Brain microvascular endothelial cell (primary cell): ENCODE data around the gene IKZF2.

ENCODE experiments used
- DNase-seq: peaks from one replicate; pipeline ENCODE4 v3.0.0-alpha.2; 2020
- H3K27ac ChIP-seq: fragments of 250-450 bp; sonication (Bioruptor Pico); 2 replicates; pipeline ENCODE4 v1.5.1; 2020; ENCODE audit warnings: mild to moderate bottlenecking, moderate library complexity
- H3K27me3 ChIP-seq: fragments of 250-450 bp; sonication (Bioruptor Pico); replicated peaks from 2 replicates; pipeline ENCODE4 v1.5.1; 2020; ENCODE audit warnings: mild to moderate bottlenecking
- H3K36me3 ChIP-seq: fragments of 250-450 bp; sonication (Bioruptor Pico); replicated peaks from 2 replicates; pipeline ENCODE4 v1.5.1; 2020; ENCODE audit warnings: mild to moderate bottlenecking
- H3K4me3 ChIP-seq: 2 replicates; pipeline ENCODE4 v1.5.1; 2011; ENCODE audit warnings: low read depth, mild to moderate bottlenecking, control low read depth, low read length, moderate library complexity
- CTCF ChIP-seq: IDR thresholded peaks from 2 replicates; pipeline ENCODE4 v1.5.1; 2011; ENCODE audit warnings: low read depth, mild to moderate bottlenecking, moderate library complexity, low read length, control low read depth, inconsistent platforms; ENCODE audit errors: missing control alignments
- in situ Hi-C: cut with HindIII; loops from 2 replicates; pipeline ENCODE4 v1.10.0; 2017; ENCODE audit warnings: low sequenced_read_pairs, low pct_ligation_motif_present

Gene IKZF2

GRCh38 chr2:213187386-213187785 is 36.0 kb upstream of the IKZF2 start:
- Histone ChIP-seq H3K27ac (peak overlapping the region; percentile 77), H3K27me3 (no peaks in the 10 kb centered on the region), H3K4me3 (no peak overlapping the region), H3K36me3 (no peaks in the 10 kb centered on the region)
- in situ Hi-C loops = no loop called here
- no peak for DNase-seq
- no peak for TF ChIP-seq CTCF

- no peak overlapping the region for H3K27ac ChIP-seq
- no peaks in the 10 kb centered on the region for H3K27me3 ChIP-seq
- H3K4me3 ChIP-seq = no peak overlapping the region
These were observed 33.9 kb upstream of the IKZF2 start for GRCh38 chr2:213185147-213185822.

GRCh38 chr2:213181712-213182111 is 30.3 kb upstream of the IKZF2 start:
- Histone ChIP-seq H3K36me3 (no peaks in the 10 kb centered on the region), H3K27me3 (no peaks in the 10 kb centered on the region), H3K27ac (no peak overlapping the region), H3K4me3 (no peak overlapping the region)
- in situ Hi-C loops = no loop called here
- no peak for TF ChIP-seq CTCF
- no peak for DNase-seq

More at GRCh38 chr2:213185147-213185822, 33.9 kb upstream of the IKZF2 start:
- no peak for TF ChIP-seq CTCF
- in situ Hi-C loops = no loop called here
- no peaks in the 10 kb centered on the region for H3K36me3 ChIP-seq
- DNase-seq = no peak

- Histone ChIP-seq H3K4me3 (no peak overlapping the region), H3K27me3 (no peaks in the 10 kb centered on the region), H3K36me3 (no peaks in the 10 kb centered on the region), H3K27ac (no peak overlapping the region)
- DNase-seq = no peak
- in situ Hi-C loops = no loop called here
- TF ChIP-seq CTCF = no peak
These were observed 26.3 kb upstream of the IKZF2 start for GRCh38 chr2:213177679-213178078.

GRCh38 chr2:213175673-213176247 is 24.3 kb upstream of the IKZF2 start:
- DNase-seq = no peak
- Histone ChIP-seq H3K27me3 (no peaks in the 10 kb centered on the region), H3K27ac (no peak overlapping the region), H3K36me3 (no peaks in the 10 kb centered on the region), H3K4me3 (no peak overlapping the region)
- no peak for TF ChIP-seq CTCF
- in situ Hi-C loops = no loop called here

- Histone ChIP-seq H3K36me3 (no peaks in the 10 kb centered on the region), H3K4me3 (no peak overlapping the region), H3K27me3 (no peaks in the 10 kb centered on the region), H3K27ac (no peak overlapping the region)
- in situ Hi-C loops = no loop called here
- no peak for DNase-seq
- no peak for TF ChIP-seq CTCF
These were observed 21.2 kb upstream of the IKZF2 start for GRCh38 chr2:213172641-213173040.
